Measurements from ENCODE around the gene FKBP2. TPM values are rescaled to one million over a fixed set of nuclear protein-coding genes. Genes with fewer than 3 reads are reported as not detected.
A peak's percentile ranks its signal among the peaks of the same experiment; 100 is the strongest.

FKBP2 gene
- total RNA-seq, 1 experiment from 2014 or later, result 57.2 TPM

- TF ChIP-seq, protein P1, sequence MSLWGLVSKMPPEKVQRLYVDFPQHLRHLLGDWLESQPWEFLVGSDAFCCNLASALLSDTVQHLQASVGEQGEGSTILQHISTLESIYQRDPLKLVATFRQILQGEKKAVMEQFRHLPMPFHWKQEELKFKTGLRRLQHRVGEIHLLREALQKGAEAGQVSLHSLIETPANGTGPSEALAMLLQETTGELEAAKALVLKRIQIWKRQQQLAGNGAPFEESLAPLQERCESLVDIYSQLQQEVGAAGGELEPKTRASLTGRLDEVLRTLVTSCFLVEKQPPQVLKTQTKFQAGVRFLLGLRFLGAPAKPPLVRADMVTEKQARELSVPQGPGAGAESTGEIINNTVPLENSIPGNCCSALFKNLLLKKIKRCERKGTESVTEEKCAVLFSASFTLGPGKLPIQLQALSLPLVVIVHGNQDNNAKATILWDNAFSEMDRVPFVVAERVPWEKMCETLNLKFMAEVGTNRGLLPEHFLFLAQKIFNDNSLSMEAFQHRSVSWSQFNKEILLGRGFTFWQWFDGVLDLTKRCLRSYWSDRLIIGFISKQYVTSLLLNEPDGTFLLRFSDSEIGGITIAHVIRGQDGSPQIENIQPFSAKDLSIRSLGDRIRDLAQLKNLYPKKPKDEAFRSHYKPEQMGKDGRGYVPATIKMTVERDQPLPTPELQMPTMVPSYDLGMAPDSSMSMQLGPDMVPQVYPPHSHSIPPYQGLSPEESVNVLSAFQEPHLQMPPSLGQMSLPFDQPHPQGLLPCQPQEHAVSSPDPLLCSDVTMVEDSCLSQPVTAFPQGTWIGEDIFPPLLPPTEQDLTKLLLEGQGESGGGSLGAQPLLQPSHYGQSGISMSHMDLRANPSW (CRISPR knock-in tag; conservative IDR thresholded peaks at IDR 0.05; ENCODE audit: low read depth), result no peak
- no peak for TF ChIP-seq IRF1 (CRISPR knock-in tag; IDR thresholded peaks at IDR 0.05)
- TF ChIP-seq FOXP1 (CRISPR knock-in tag; IDR thresholded peaks at IDR 0.05; ENCODE audit: borderline replicate concordance), result 0 out of 2 replicates have a peak, but pooled peaks have one; percentile 28
- TF ChIP-seq USF1 (CRISPR knock-in tag; IDR thresholded peaks at IDR 0.05), result no peak; the same call in 1 of the 2 replicates
- TF ChIP-seq NR3C1 (CRISPR knock-in tag; conservative IDR thresholded peaks at IDR 0.05; ENCODE audit: low read depth), result no peak
- TF ChIP-seq CREB1 (CRISPR knock-in tag; IDR thresholded peaks at IDR 0.05), result no peak
- no peak for TF ChIP-seq TP53 (CRISPR knock-in tag; IDR thresholded peaks at IDR 0.05)
- TF ChIP-seq OVOL2 (CRISPR knock-in tag; IDR thresholded peaks at IDR 0.05; ENCODE audit: borderline replicate concordance), result no peak
- 0 out of 2 replicates have a peak, but pooled peaks have one; percentile 8 for TF ChIP-seq ZNF317 (CRISPR knock-in tag; IDR thresholded peaks at IDR 0.05; ENCODE audit: borderline replicate concordance, low read depth)
- no peak for TF ChIP-seq GTF2I (CRISPR knock-in tag; conservative IDR thresholded peaks at IDR 0.05)
- 0 out of 2 replicates have a peak, but pooled peaks have one; percentile 50 for TF ChIP-seq KAT7 (CRISPR knock-in tag; IDR thresholded peaks at IDR 0.05; ENCODE audit: borderline replicate concordance)
- TF ChIP-seq JAZF1 (CRISPR knock-in tag; IDR thresholded peaks at IDR 0.05), result no peak
- no peak for TF ChIP-seq E2F4 (CRISPR knock-in tag; IDR thresholded peaks at IDR 0.05; ENCODE audit: borderline replicate concordance, low read depth)
- TF ChIP-seq, protein P2, sequence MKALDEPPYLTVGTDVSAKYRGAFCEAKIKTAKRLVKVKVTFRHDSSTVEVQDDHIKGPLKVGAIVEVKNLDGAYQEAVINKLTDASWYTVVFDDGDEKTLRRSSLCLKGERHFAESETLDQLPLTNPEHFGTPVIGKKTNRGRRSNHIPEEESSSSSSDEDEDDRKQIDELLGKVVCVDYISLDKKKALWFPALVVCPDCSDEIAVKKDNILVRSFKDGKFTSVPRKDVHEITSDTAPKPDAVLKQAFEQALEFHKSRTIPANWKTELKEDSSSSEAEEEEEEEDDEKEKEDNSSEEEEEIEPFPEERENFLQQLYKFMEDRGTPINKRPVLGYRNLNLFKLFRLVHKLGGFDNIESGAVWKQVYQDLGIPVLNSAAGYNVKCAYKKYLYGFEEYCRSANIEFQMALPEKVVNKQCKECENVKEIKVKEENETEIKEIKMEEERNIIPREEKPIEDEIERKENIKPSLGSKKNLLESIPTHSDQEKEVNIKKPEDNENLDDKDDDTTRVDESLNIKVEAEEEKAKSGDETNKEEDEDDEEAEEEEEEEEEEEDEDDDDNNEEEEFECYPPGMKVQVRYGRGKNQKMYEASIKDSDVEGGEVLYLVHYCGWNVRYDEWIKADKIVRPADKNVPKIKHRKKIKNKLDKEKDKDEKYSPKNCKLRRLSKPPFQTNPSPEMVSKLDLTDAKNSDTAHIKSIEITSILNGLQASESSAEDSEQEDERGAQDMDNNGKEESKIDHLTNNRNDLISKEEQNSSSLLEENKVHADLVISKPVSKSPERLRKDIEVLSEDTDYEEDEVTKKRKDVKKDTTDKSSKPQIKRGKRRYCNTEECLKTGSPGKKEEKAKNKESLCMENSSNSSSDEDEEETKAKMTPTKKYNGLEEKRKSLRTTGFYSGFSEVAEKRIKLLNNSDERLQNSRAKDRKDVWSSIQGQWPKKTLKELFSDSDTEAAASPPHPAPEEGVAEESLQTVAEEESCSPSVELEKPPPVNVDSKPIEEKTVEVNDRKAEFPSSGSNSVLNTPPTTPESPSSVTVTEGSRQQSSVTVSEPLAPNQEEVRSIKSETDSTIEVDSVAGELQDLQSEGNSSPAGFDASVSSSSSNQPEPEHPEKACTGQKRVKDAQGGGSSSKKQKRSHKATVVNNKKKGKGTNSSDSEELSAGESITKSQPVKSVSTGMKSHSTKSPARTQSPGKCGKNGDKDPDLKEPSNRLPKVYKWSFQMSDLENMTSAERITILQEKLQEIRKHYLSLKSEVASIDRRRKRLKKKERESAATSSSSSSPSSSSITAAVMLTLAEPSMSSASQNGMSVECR (CRISPR knock-in tag; IDR thresholded peaks at IDR 0.05; ENCODE audit: borderline replicate concordance), result no peak
- no peak for TF ChIP-seq JUN (CRISPR knock-in tag; IDR thresholded peaks at IDR 0.05)
- TF ChIP-seq GRHL2 (CRISPR knock-in tag; IDR thresholded peaks at IDR 0.05; ENCODE audit: insufficient replicate concordance, severe bottlenecking), result no peak
- TF ChIP-seq ZMAT4 (CRISPR knock-in tag; IDR thresholded peaks at IDR 0.05), result no peak
- no peak for TF ChIP-seq IRF2 (CRISPR knock-in tag; IDR thresholded peaks at IDR 0.05; ENCODE audit: borderline replicate concordance, low read depth)
- TF ChIP-seq FOXP4 (CRISPR knock-in tag; IDR thresholded peaks at IDR 0.05), result 0 out of 2 replicates have a peak, but pooled peaks have one; percentile 29
- TF ChIP-seq CTCF (IDR thresholded peaks at IDR 0.05), result no peak
- TF ChIP-seq RORB (CRISPR knock-in tag; IDR thresholded peaks at IDR 0.05), result no peak
Observed at GRCh38 chr11:64225608-64226506, 15.0 kb upstream of the FKBP2 start, which contains the start of the genes NUDT22 and TRPT1 (continued).

Data from WTC11 (cell line).